Retinal pigment epithelial cell (primary cell): Measurements from ENCODE around the gene EML4.

Experiments
- DNase-seq: peaks from one replicate; pipeline ENCODE4 v3.0.0-alpha.2; 2010; ENCODE audit warnings: low read depth
- H3K4me3 ChIP-seq: 2 replicates; pipeline ENCODE4 v1.5.1; 2011; ENCODE audit warnings: mild to moderate bottlenecking, low read length, control low read depth, moderate library complexity
- CTCF ChIP-seq: conservative IDR thresholded peaks from 2 replicates; pipeline ENCODE4 v1.5.1; 2011; ENCODE audit warnings: low read depth, low read length, control low read depth, inconsistent platforms

The EML4 gene

GRCh38 chr2:42315844-42316470, 146.8 kb downstream of the EML4 start:
- no peak overlapping the region for H3K4me3 ChIP-seq
- DNase-seq: no peak
- TF ChIP-seq CTCF: no peak

GRCh38 chr2:42316910-42317309, 147.8 kb downstream of the EML4 start:
- H3K4me3 ChIP-seq: no peak overlapping the region
- TF ChIP-seq CTCF: no peak
- no peak for DNase-seq

GRCh38 chr2:42317486-42317885, 148.3 kb downstream of the EML4 start:
- TF ChIP-seq CTCF: no peak
- H3K4me3 ChIP-seq: no peak overlapping the region
- DNase-seq: no peak

GRCh38 chr2:42317945-42318344, 148.8 kb downstream of the EML4 start:
- no peak for TF ChIP-seq CTCF
- H3K4me3 ChIP-seq: no peak overlapping the region
- no peak for DNase-seq

GRCh38 chr2:42319265-42319664, 150.1 kb downstream of the EML4 start:
- DNase-seq: no peak
- no peak overlapping the region for H3K4me3 ChIP-seq
- TF ChIP-seq CTCF: no peak

GRCh38 chr2:42321452-42322064, 152.4 kb downstream of the EML4 start:
- no peak for TF ChIP-seq CTCF
- DNase-seq: no peak
- no peak overlapping the region for H3K4me3 ChIP-seq

- no peak for TF ChIP-seq CTCF
- no peak overlapping the region for H3K4me3 ChIP-seq
- no peak for DNase-seq
Observed at GRCh38 chr2:42324244-42324643, 155.1 kb downstream of the EML4 start.
